Astrocyte (in vitro differentiated cells and primary cell): ENCODE data around the gene FGFR4.

Experiments used
- EZH2 ChIP-seq: IDR thresholded peaks from 2 replicates; pipeline ENCODE4 v1.6.1; 2012; ENCODE audit warnings: mild to moderate bottlenecking, low read length, inconsistent platforms; ENCODE audit not compliant: insufficient read depth
- TF ChIP-seq, protein P1 (sequence below): IDR thresholded peaks from 2 replicates; pipeline ENCODE4 v1.5.1; 2011; ENCODE audit warnings: low read depth, mild to moderate bottlenecking, inconsistent platforms, low read length, moderate library complexity; ENCODE audit not compliant: insufficient read depth

GRCh38 chr5:177131352-177132135 lies 44.8 kb downstream of the FGFR4 start:
- TF ChIP-seq EZH2 = no peak
- TF ChIP-seq, protein P1, sequence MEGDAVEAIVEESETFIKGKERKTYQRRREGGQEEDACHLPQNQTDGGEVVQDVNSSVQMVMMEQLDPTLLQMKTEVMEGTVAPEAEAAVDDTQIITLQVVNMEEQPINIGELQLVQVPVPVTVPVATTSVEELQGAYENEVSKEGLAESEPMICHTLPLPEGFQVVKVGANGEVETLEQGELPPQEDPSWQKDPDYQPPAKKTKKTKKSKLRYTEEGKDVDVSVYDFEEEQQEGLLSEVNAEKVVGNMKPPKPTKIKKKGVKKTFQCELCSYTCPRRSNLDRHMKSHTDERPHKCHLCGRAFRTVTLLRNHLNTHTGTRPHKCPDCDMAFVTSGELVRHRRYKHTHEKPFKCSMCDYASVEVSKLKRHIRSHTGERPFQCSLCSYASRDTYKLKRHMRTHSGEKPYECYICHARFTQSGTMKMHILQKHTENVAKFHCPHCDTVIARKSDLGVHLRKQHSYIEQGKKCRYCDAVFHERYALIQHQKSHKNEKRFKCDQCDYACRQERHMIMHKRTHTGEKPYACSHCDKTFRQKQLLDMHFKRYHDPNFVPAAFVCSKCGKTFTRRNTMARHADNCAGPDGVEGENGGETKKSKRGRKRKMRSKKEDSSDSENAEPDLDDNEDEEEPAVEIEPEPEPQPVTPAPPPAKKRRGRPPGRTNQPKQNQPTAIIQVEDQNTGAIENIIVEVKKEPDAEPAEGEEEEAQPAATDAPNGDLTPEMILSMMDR = no peak
